ENCODE data around the gene SNX14.

GRCh38 chr6:85592033-85592432 lies 1.6 kb downstream of the SNX14 start:
- TF ChIP-seq CTCF (IDR thresholded peaks at IDR 0.05): no peak
- no peak for TF ChIP-seq POLR2A (IDR thresholded peaks at IDR 0.05)

All from body of pancreas (tissue), 4 donors.